GM18507 (cell line): ENCODE measurements around the gene IL6.
"Not testable (repeated sequence)": the region's sequence is repeated elsewhere in the genome, so short reads cannot be mapped to it uniquely, and the experiment has no call there.

Experiments used
- DNase-seq: peaks from one replicate; pipeline ENCODE4 v3.0.0; 2011; ENCODE audit warnings: low read depth; ENCODE audit not compliant: insufficient read length; ENCODE audit errors: extremely low spot score
- FAIRE-seq: peaks from 2 replicates; lab custom pipeline; 2011; peaks lifted over from hg19 to GRCh38; lab: Jason Lieb, UNC

Gene IL6

GRCh38 chr7:22771194-22771871, 44.3 kb downstream of the IL6 start:
- DNase-seq (no peak), FAIRE-seq (no peak)

DNA sequence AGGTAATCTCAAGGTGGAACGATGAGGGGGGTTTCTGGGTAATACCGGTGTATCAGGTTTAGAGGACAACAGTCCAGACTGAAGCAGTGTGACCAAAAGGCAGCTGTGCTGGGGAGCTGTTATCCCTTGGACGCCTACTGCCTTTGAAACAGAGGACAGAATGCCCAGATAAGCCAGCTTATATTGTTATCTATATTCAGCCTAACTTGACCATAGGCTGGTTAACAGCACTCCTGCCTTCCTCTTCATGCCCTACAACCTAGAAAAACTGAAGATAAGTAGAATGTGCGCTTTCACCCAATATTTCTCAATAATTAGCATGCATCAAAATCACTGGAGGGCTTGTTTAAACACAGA, 44.9 kb downstream of the IL6 start:
- DNase-seq (no peak), FAIRE-seq (no peak)

DNA sequence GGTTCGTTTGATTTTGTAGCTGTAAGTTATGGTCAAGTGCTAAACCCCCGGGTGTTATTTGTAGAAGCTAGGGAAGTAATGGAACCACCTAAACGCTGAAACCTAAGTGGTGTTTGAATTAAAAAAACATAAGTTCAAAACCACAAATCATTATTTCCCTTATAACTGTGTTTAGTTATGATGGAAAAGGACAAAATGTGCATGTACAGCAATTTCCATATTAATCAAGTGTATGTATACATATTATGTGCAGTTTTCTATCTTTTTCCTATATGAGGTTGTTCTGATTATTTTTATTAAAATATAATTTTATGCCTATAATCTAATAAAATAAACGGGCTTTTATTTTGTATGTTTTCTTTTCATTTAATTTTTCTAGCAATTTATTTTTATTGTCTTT, 45.9 kb downstream of the IL6 start:
- DNase-seq (no peak), FAIRE-seq (no peak)

DNA sequence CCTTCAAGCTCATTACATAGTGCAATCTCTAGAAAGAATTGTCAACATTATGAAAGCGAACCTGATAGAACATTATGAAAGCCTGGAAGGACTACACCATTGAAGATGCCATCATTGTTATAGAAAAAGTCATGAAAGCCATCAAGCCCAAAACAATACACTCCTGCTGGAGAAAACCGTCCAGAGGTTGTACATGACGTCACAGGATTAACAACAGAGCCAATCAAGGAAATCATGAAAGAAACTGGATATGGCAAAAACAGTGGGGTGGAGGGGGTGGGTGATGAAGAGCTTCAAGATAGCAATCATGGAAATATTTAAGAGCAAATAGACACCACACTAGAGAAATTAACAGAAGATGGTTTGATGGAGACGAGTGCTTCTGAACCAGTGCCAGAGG, 50.0 kb downstream of the IL6 start:
- FAIRE-seq (no peak), DNase-seq (no peak)

DNA sequence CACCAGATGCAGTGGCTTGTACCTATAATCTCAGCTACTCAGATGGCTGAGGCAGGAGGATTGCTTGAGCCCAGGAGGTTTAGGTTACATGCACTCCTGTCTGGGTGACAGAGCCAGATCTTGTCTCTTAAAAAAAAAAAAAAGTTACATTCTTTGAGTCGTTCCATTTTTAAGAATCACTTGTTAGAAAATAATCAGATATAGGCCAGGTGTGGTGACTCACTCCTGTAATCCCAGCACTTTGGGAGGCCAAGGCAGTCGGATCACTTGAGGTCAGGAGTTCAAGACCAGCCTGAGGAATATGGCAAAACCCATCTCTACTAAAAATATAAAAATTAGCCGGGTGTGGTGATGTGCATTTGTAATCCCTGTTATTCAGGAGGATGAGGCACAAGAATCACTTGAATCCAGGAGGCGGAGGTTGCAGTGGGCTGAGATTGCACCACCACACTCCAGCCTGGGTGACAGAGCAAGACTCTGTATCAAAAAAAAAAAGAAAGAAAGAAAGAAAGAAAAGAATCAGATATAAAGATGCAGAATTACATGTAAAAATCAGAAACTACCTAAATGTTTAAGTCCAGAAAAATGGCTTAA, 52.8 kb downstream of the IL6 start:
- not testable (repeated sequence) for FAIRE-seq, DNase-seq

DNA sequence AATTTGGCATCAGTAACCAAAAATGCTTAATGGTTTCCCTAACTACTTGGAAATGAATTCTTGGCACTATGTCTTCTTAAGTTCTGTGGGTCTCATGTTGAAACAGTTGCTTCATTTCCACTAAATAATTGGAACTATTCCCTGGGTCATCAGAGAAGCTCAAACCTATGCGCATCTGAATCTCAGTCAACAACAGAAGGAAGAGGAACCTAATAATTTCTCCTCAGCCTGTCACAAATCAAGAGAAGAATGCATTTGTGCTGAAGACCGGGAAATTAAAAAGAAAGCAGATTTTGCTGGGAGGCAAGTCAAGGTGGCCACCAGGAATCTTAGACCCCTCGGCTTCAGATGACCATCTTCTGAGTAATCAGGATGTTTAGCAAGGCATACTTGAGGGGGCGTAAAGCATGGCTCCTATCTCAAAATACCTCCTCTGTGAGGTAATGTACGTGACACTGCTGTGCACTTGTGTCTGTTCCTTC, 54.3 kb downstream of the IL6 start:
- no peak for DNase-seq
- FAIRE-seq: no peak
